GM10266 (cell line): Measurements from ENCODE around the gene MFNG.

Source experiments
- DNase-seq: peaks from one replicate; pipeline ENCODE4 v3.0.0; 2012; ENCODE audit errors: extremely low spot score
- CTCF ChIP-seq: IDR thresholded peaks from 2 replicates; pipeline ENCODE4 v1.5.1; 2012; ENCODE audit warnings: mild to moderate bottlenecking, low read depth; ENCODE audit not compliant: control insufficient read depth, insufficient read depth; ENCODE audit errors: missing control alignments

MFNG gene

GRCh38 chr22:37518509-37519267, 32.5 kb upstream of the MFNG start:
- no peak for DNase-seq

GRCh38 chr22:37517826-37518450, 31.8 kb upstream of the MFNG start:
- TF ChIP-seq CTCF, result no peak
- no peak for DNase-seq

More at GRCh38 chr22:37518509-37519267, 32.5 kb upstream of the MFNG start:
- no peak for TF ChIP-seq CTCF

- no peak for TF ChIP-seq CTCF
These were observed 30.3 kb upstream of the MFNG start for GRCh38 chr22:37516456-37516855.

GRCh38 chr22:37515901-37516300, 29.7 kb upstream of the MFNG start:
- no peak for DNase-seq
- no peak for TF ChIP-seq CTCF

More at GRCh38 chr22:37516456-37516855, 30.3 kb upstream of the MFNG start:
- no peak for DNase-seq

GRCh38 chr22:37514526-37515051, 28.4 kb upstream of the MFNG start:
- DNase-seq, result no peak
- TF ChIP-seq CTCF, result no peak

GRCh38 chr22:37511395-37512104, 25.4 kb upstream of the MFNG start:
- TF ChIP-seq CTCF, result no peak
- no peak for DNase-seq
